ENCODE measurements around the gene PLCB1. TPM values are rescaled to one million over a fixed set of nuclear protein-coding genes. Genes with fewer than 3 reads are reported as not detected.

PLCB1 gene
- total and polyA plus RNA-seq, 2 experiments from 2014 or later = 14.9 to 20.7 TPM

- TF ChIP-seq, protein P1, sequence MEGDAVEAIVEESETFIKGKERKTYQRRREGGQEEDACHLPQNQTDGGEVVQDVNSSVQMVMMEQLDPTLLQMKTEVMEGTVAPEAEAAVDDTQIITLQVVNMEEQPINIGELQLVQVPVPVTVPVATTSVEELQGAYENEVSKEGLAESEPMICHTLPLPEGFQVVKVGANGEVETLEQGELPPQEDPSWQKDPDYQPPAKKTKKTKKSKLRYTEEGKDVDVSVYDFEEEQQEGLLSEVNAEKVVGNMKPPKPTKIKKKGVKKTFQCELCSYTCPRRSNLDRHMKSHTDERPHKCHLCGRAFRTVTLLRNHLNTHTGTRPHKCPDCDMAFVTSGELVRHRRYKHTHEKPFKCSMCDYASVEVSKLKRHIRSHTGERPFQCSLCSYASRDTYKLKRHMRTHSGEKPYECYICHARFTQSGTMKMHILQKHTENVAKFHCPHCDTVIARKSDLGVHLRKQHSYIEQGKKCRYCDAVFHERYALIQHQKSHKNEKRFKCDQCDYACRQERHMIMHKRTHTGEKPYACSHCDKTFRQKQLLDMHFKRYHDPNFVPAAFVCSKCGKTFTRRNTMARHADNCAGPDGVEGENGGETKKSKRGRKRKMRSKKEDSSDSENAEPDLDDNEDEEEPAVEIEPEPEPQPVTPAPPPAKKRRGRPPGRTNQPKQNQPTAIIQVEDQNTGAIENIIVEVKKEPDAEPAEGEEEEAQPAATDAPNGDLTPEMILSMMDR (conservative IDR thresholded peaks at IDR 0.05; ENCODE audit: low read depth in 2 of 2) = no peak
- TF ChIP-seq, protein P2, sequence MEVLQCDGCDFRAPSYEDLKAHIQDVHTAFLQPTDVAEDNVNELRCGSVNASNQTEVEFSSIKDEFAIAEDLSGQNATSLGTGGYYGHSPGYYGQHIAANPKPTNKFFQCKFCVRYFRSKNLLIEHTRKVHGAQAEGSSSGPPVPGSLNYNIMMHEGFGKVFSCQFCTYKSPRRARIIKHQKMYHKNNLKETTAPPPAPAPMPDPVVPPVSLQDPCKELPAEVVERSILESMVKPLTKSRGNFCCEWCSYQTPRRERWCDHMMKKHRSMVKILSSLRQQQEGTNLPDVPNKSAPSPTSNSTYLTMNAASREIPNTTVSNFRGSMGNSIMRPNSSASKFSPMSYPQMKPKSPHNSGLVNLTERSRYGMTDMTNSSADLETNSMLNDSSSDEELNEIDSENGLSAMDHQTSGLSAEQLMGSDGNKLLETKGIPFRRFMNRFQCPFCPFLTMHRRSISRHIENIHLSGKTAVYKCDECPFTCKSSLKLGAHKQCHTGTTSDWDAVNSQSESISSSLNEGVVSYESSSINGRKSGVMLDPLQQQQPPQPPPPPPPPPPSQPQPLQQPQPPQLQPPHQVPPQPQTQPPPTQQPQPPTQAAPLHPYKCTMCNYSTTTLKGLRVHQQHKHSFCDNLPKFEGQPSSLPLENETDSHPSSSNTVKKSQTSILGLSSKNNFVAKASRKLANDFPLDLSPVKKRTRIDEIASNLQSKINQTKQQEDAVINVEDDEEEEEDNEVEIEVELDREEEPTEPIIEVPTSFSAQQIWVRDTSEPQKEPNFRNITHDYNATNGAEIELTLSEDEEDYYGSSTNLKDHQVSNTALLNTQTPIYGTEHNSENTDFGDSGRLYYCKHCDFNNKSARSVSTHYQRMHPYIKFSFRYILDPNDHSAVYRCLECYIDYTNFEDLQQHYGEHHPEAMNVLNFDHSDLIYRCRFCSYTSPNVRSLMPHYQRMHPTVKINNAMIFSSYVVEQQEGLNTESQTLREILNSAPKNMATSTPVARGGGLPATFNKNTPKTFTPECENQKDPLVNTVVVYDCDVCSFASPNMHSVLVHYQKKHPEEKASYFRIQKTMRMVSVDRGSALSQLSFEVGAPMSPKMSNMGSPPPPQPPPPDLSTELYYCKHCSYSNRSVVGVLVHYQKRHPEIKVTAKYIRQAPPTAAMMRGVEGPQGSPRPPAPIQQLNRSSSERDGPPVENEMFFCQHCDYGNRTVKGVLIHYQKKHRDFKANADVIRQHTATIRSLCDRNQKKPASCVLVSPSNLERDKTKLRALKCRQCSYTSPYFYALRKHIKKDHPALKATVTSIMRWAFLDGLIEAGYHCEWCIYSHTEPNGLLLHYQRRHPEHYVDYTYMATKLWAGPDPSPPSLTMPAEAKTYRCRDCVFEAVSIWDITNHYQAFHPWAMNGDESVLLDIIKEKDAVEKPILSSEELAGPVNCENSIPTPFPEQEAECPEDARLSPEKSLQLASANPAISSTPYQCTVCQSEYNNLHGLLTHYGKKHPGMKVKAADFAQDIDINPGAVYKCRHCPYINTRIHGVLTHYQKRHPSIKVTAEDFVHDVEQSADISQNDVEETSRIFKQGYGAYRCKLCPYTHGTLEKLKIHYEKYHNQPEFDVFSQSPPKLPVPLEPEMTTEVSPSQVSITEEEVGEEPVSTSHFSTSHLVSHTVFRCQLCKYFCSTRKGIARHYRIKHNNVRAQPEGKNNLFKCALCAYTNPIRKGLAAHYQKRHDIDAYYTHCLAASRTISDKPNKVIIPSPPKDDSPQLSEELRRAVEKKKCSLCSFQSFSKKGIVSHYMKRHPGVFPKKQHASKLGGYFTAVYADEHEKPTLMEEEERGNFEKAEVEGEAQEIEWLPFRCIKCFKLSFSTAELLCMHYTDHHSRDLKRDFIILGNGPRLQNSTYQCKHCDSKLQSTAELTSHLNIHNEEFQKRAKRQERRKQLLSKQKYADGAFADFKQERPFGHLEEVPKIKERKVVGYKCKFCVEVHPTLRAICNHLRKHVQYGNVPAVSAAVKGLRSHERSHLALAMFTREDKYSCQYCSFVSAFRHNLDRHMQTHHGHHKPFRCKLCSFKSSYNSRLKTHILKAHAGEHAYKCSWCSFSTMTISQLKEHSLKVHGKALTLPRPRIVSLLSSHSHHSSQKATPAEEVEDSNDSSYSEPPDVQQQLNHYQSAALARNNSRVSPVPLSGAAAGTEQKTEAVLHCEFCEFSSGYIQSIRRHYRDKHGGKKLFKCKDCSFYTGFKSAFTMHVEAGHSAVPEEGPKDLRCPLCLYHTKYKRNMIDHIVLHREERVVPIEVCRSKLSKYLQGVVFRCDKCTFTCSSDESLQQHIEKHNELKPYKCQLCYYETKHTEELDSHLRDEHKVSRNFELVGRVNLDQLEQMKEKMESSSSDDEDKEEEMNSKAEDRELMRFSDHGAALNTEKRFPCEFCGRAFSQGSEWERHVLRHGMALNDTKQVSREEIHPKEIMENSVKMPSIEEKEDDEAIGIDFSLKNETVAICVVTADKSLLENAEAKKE (CRISPR knock-in tag; IDR thresholded peaks at IDR 0.05) = no peak
Observed at GRCh38 chr20:8221887-8222419, 89.9 kb downstream of the PLCB1 start (continued).

DNA sequence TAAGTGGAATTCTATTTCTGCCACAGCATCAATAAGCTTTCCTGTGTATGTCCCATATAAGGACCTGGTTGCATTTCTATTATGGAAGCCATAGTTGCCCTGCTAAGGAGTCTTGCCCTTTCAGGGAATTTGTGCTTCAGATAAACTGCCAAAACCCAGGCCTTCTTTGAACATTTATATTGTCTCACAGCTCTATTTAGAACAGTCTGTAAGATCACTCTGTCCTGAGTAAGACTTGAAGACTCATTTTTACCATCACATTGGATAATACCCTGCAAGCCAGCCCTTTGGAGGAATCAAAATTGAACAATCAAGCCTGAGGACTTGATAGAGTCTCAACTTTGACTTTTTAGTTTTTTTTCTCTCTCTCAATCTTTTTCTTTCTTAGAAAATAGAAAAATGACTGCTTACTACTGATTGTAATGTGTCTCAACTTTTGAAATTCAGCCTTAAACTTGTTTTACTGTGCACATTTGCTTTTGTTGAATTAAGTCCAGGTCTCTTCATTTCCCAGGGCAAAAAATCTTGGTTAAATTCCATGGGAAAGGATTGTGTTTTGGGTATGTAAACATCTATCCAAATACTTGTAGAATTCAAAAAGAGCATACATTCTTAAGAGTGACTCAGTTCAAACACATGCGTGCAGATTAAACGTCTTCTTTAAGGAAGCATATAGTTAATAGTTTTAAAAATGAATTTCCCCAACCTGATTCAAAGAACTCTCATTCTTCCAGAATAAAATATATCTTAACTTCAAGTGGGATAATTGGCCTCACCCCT is 91.2 kb downstream of the PLCB1 start:
- no peak overlapping the region for H3K4me3 Mint-ChIP-seq
- H3K79me2 ChIP-seq (replicated peaks; ENCODE audit: insufficient read depth) = no peaks in the 10 kb centered on the region
- no peaks in the 10 kb centered on the region for H3K36me3 ChIP-seq (ENCODE audit: insufficient read depth)
- H3K4me1 ChIP-seq (ENCODE audit: insufficient read depth) = peaks cover 4% of the 10 kb centered on the region; the same call in 1 of the 2 replicates
- H3K9me2 ChIP-seq (ENCODE audit: insufficient read depth) = no peaks in the 10 kb centered on the region
- no peaks in the 10 kb centered on the region for H4K20me1 ChIP-seq (replicated peaks; ENCODE audit: insufficient read depth)
- H3K27ac ChIP-seq (ENCODE audit: low read depth) = no peak overlapping the region
- no peaks in the 10 kb centered on the region for H3K9me3 Mint-ChIP-seq
- no peak overlapping the region for H2AFZ ChIP-seq
- H3K36me3 Mint-ChIP-seq (ENCODE audit: low read depth) = no peaks in the 10 kb centered on the region
- no peak overlapping the region for H3K4me3 ChIP-seq
- DNase-seq (ENCODE audit: low spot score) = no peak
- no peaks in the 10 kb centered on the region for H3K27me3 Mint-ChIP-seq (ENCODE audit: insufficient read depth, low read depth, poor library complexity)
- H3K27me3 ChIP-seq (ENCODE audit: insufficient read depth) = no peaks in the 10 kb centered on the region
- no peaks in the 10 kb centered on the region for H3F3A ChIP-seq (replicated peaks; ENCODE audit: low read depth)
- H3K4me2 ChIP-seq = no peak overlapping the region
- no peak for ATAC-seq
- H3K27ac Mint-ChIP-seq = peak overlapping the region; percentile 23; the same call in 1 of the 2 replicates
- H3K4me1 Mint-ChIP-seq = peaks cover 6% of the 10 kb centered on the region
- no peak for TF ChIP-seq POLR2AphosphoS5 (IDR thresholded peaks at IDR 0.05; ENCODE audit: low read depth)
- TF ChIP-seq JUNB (IDR thresholded peaks at IDR 0.05; ENCODE audit: unreplicated experiment) = no peak
- TF ChIP-seq, protein P1 (conservative IDR thresholded peaks at IDR 0.05; ENCODE audit: low read depth in 2 of 2) = no peak
- no peak for TF ChIP-seq CREB1 (CRISPR knock-in tag; IDR thresholded peaks at IDR 0.05; ENCODE audit: low read depth)
- TF ChIP-seq EZH2 (IDR thresholded peaks at IDR 0.05; ENCODE audit: low read depth, unreplicated experiment) = no peak
- TF ChIP-seq ETS1 (IDR thresholded peaks at IDR 0.05) = no peak
- no peak for TF ChIP-seq NANOG (IDR thresholded peaks at IDR 0.05; ENCODE audit: borderline replicate concordance)
- no peak for TF ChIP-seq ZNF114 (CRISPR knock-in tag; IDR thresholded peaks at IDR 0.05)
